Measurements from ENCODE around the gene OR2M4.

The OR2M4 gene

GRCh38 chr1:248231117-248231516 lies at the start of gene OR2M4:
OR2M4 (plus strand) TSS chr1:248231417; CDS start chr1:248238929, 7,512 bp downstream.
- DNase-seq (ENCODE audit: extremely low spot score), result no peak

GRCh38 chr1:248183996-248184395 lies 47.2 kb upstream of the OR2M4 start:
- DNase-seq (ENCODE audit: extremely low spot score), result no peak
- ChIA-PET POLR2A (no interaction called here), CTCF (no interaction called here)
- TF ChIP-seq BHLHE40 (IDR thresholded peaks at IDR 0.05; ENCODE audit: borderline replicate concordance) (no peak), TARDBP (IDR thresholded peaks at IDR 0.05) (no peak), LEF1 (IDR thresholded peaks at IDR 0.05; ENCODE audit: borderline replicate concordance) (no peak), ELF4 (IDR thresholded peaks at IDR 0.05) (no peak), ZNF384 (IDR thresholded peaks at IDR 0.05) (no peak), PKNOX1 (IDR thresholded peaks at IDR 0.05) (no peak), FOXM1 (IDR thresholded peaks at IDR 0.05; ENCODE audit: borderline replicate concordance) (no peak), SUZ12 (IDR thresholded peaks at IDR 0.05) (no peak)

More at GRCh38 chr1:248231117-248231516, at the start of gene OR2M4:
- ChIA-PET POLR2A (no interaction called here), CTCF (no interaction called here)
- TF ChIP-seq CTBP1 (IDR thresholded peaks at IDR 0.05; ENCODE audit: borderline replicate concordance), result no peak
- TF ChIP-seq FOXA1 (IDR thresholded peaks at IDR 0.05), result no peak
- no peak for TF ChIP-seq PKNOX1 (IDR thresholded peaks at IDR 0.05)
- TF ChIP-seq ARNT (IDR thresholded peaks at IDR 0.05), result no peak

- DNase-seq (ENCODE audit: extremely low spot score), result no peak
- POLR2A ChIA-PET, result no interaction called here
- TF ChIP-seq ARNT (IDR thresholded peaks at IDR 0.05) (no peak), FOXA1 (IDR thresholded peaks at IDR 0.05) (no peak), NFRKB (IDR thresholded peaks at IDR 0.05) (no peak), FOXM1 (IDR thresholded peaks at IDR 0.05; ENCODE audit: borderline replicate concordance) (no peak), HDGF (IDR thresholded peaks at IDR 0.05; ENCODE audit: borderline replicate concordance) (no peak), ZNF384 (IDR thresholded peaks at IDR 0.05) (no peak), LEF1 (IDR thresholded peaks at IDR 0.05; ENCODE audit: borderline replicate concordance) (no peak), PKNOX1 (IDR thresholded peaks at IDR 0.05) (no peak), TARDBP (IDR thresholded peaks at IDR 0.05) (no peak), SP1 (IDR thresholded peaks at IDR 0.05) (no peak), SUZ12 (IDR thresholded peaks at IDR 0.05) (no peak), FOXK2 (IDR thresholded peaks at IDR 0.05) (no peak), ELF4 (IDR thresholded peaks at IDR 0.05) (no peak), BHLHE40 (IDR thresholded peaks at IDR 0.05; ENCODE audit: borderline replicate concordance) (no peak), L3MBTL2 (conservative IDR thresholded peaks at IDR 0.05) (no peak), CTBP1 (IDR thresholded peaks at IDR 0.05; ENCODE audit: borderline replicate concordance) (no peak)
- CTCF ChIA-PET, result no interaction called here
Observed at GRCh38 chr1:248187363-248187762, 43.9 kb upstream of the OR2M4 start.

GRCh38 chr1:248189026-248189425 lies 42.2 kb upstream of the OR2M4 start:
- CTCF ChIA-PET, result no interaction called here
- no peak for TF ChIP-seq L3MBTL2 (conservative IDR thresholded peaks at IDR 0.05)
- no peak for TF ChIP-seq SP1 (IDR thresholded peaks at IDR 0.05)
- no peak for TF ChIP-seq HDGF (IDR thresholded peaks at IDR 0.05; ENCODE audit: borderline replicate concordance)
- no peak for TF ChIP-seq FOXA1 (IDR thresholded peaks at IDR 0.05)
- POLR2A ChIA-PET, result no interaction called here
- DNase-seq (ENCODE audit: extremely low spot score), result no peak

GRCh38 chr1:248194117-248194516 lies 37.1 kb upstream of the OR2M4 start:
- DNase-seq (ENCODE audit: extremely low spot score), result no peak
- TF ChIP-seq CTBP1 (IDR thresholded peaks at IDR 0.05; ENCODE audit: borderline replicate concordance) (no peak), SP1 (IDR thresholded peaks at IDR 0.05) (no peak), BHLHE40 (IDR thresholded peaks at IDR 0.05; ENCODE audit: borderline replicate concordance) (no peak), NFRKB (IDR thresholded peaks at IDR 0.05) (no peak), PKNOX1 (IDR thresholded peaks at IDR 0.05) (no peak), FOXK2 (IDR thresholded peaks at IDR 0.05) (no peak), L3MBTL2 (conservative IDR thresholded peaks at IDR 0.05) (no peak), FOXM1 (IDR thresholded peaks at IDR 0.05; ENCODE audit: borderline replicate concordance) (no peak), LEF1 (IDR thresholded peaks at IDR 0.05; ENCODE audit: borderline replicate concordance) (no peak), ELF4 (IDR thresholded peaks at IDR 0.05) (no peak), FOXA1 (IDR thresholded peaks at IDR 0.05) (no peak), SUZ12 (IDR thresholded peaks at IDR 0.05) (no peak), TARDBP (IDR thresholded peaks at IDR 0.05) (no peak), ZNF384 (IDR thresholded peaks at IDR 0.05) (no peak), HDGF (IDR thresholded peaks at IDR 0.05; ENCODE audit: borderline replicate concordance) (no peak)
- CTCF ChIA-PET, result no interaction called here
- POLR2A ChIA-PET, result no interaction called here

GRCh38 chr1:248196965-248197364 lies 34.3 kb upstream of the OR2M4 start, which contains the start of gene OR2M3:
OR2M3 (plus strand) TSS chr1:248197265; CDS start chr1:248203068, 5,803 bp downstream.
- ChIA-PET POLR2A (no interaction called here), CTCF (no interaction called here)
- DNase-seq (ENCODE audit: extremely low spot score), result no peak
- TF ChIP-seq FOXA1 (IDR thresholded peaks at IDR 0.05), result no peak
- no peak for TF ChIP-seq TARDBP (IDR thresholded peaks at IDR 0.05)
- no peak for TF ChIP-seq LEF1 (IDR thresholded peaks at IDR 0.05; ENCODE audit: borderline replicate concordance)
- TF ChIP-seq FOXM1 (IDR thresholded peaks at IDR 0.05; ENCODE audit: borderline replicate concordance), result no peak
- no peak for TF ChIP-seq SUZ12 (IDR thresholded peaks at IDR 0.05)
- no peak for TF ChIP-seq CTBP1 (IDR thresholded peaks at IDR 0.05; ENCODE audit: borderline replicate concordance)
- TF ChIP-seq ARNT (IDR thresholded peaks at IDR 0.05), result no peak
- TF ChIP-seq ZNF384 (IDR thresholded peaks at IDR 0.05), result no peak
- no peak for TF ChIP-seq PKNOX1 (IDR thresholded peaks at IDR 0.05)
- TF ChIP-seq NFRKB (IDR thresholded peaks at IDR 0.05), result no peak
- TF ChIP-seq HDGF (IDR thresholded peaks at IDR 0.05; ENCODE audit: borderline replicate concordance), result no peak
- no peak for TF ChIP-seq BHLHE40 (IDR thresholded peaks at IDR 0.05; ENCODE audit: borderline replicate concordance)
- no peak for TF ChIP-seq ELF4 (IDR thresholded peaks at IDR 0.05)
- TF ChIP-seq FOXK2 (IDR thresholded peaks at IDR 0.05), result no peak
- TF ChIP-seq SP1 (IDR thresholded peaks at IDR 0.05), result no peak
- no peak for TF ChIP-seq L3MBTL2 (conservative IDR thresholded peaks at IDR 0.05)

Data from HEK293T (cell line).